Heart left ventricle (tissue), 16 donors: ENCODE data around the gene EFHD1. TPM values are rescaled to one million over a fixed set of nuclear protein-coding genes. Genes with fewer than 3 reads are reported as not detected.

Experiments
- ATAC-seq, 4 donors: fragments of 200-7000 bp; cut with Tn5 transposase; one replicate each; pipeline ENCODE4 v1.9.1; 2020 to 2022; ENCODE audit warnings: moderate library complexity in 4 of 4, mild to moderate bottlenecking in 3 of 4, moderate number of reproducible peaks in 1 of 4
- DNase-seq, 5 donors: peaks; one replicate each; pipeline ENCODE4 v3.0.0-alpha.2; 2020
- H3K27ac ChIP-seq, 12 donors: fragments of 200-600 bp; sonication (generic) in 4 of 12; one replicate each; pipeline versions ENCODE4 v1.5.0 to v1.8.0; 2016 to 2022; ENCODE audit warnings: mild to moderate bottlenecking in 2 of 12
- H3K27me3 ChIP-seq, 9 donors: fragments of 200-600 bp; sonication (generic) in 2 of 9; one replicate each; pipeline versions ENCODE4 v1.5.1 to v1.8.0; 2016 to 2022; ENCODE audit warnings: mild to moderate bottlenecking in 3 of 9
- H3K36me3 ChIP-seq, 9 donors: fragments of 200-600 bp; sonication (generic) in 2 of 9; one replicate each; pipeline versions ENCODE4 v1.5.0 to v1.8.0; 2018 to 2022; ENCODE audit warnings: mild to moderate bottlenecking in 2 of 9
- H3K4me1 ChIP-seq, 12 donors: fragments of 200-600 bp; sonication (generic) in 4 of 12; one replicate each; pipeline versions ENCODE4 v1.5.0 to v1.8.0; 2016 to 2022; ENCODE audit warnings: mild to moderate bottlenecking in 3 of 12
- H3K4me3 ChIP-seq, 12 donors: fragments of 200-600 bp; sonication (generic) in 4 of 12; one replicate each; pipeline versions ENCODE4 v1.5.0 to v1.8.0; 2017 to 2022; ENCODE audit warnings: mild to moderate bottlenecking in 9 of 12, moderate library complexity in 4 of 12
- H3K9me3 ChIP-seq, 12 donors: fragments of 200-600 bp; sonication (generic) in 4 of 12; one replicate each; pipeline versions ENCODE4 v1.5.0 to v1.8.0; 2016 to 2022; ENCODE audit warnings: mild to moderate bottlenecking in 1 of 12
- POLR2A ChIP-seq, 2 donors: fragments of 450-650 bp; IDR thresholded peaks; one replicate each; pipeline ENCODE4 v1.6.1; 2017; ENCODE audit warnings: antibody characterized with exemption in 2 of 2, mild to moderate bottlenecking in 2 of 2, moderate library complexity in 2 of 2
- WGBS, 4 donors: extraction: QIAGEN DNeasy Blood & Tissue Kit in 2 of 4; methylation state at CpG; one replicate each; pipeline versions ENCODE4 v1.1.5 to v1.1.7; 2013 to 2018; 5-methylcytosine and 5-hydroxymethylcytosine counted together
- intact Hi-C, 10 donors: fragments of 100-400 bp; cut with DNase I; formaldehyde crosslinking; loops; one replicate each; pipeline versions ENCODE4 v1.11.1 to v1.14.2; 2022
- polyA plus RNA-seq, 2 donors: library from polyadenylated mRNA; stranded (reverse); fragments of 200-250 nt; gene quantifications; one replicate each; pipeline ENCODE4 v1.2.3, GENCODE V29; 2013
- total RNA-seq, 9 donors: library from RNA; depleted of rRNA in 2 of 9; stranded (reverse); fragments of >200 nt in 2 of 9; fragmentation: NEBNext Ultra II Directional in 3 of 9; extraction: Animal tissue kit (Norgen Biotek cat#: 25700) in 3 of 9; gene quantifications; one replicate each; pipeline versions ENCODE4 v1.1.0 to v1.2.4, GENCODE V29; 2016 to 2023
- TF ChIP-seq, protein P1 (sequence below), 12 donors: fragments of 200-600 bp; sonication (generic) in 4 of 12; IDR thresholded peaks; one replicate each; pipeline versions ENCODE4 v1.5.0 to v1.8.0; 2018 to 2022; ENCODE audit warnings: antibody characterized with exemption in 12 of 12, mild to moderate bottlenecking in 5 of 12
- donor health status: ischemic (EF 13 %, LVEDD 7.1; RV severe dilation, severe dysfunction).
- donor health status: healthy with polysubstance abuse.
- donor health status: DM: no; HTN: yes; CAD: no.
- donor health status: DM: no; HTN: no; CAD: no.
- donor health status: ischemic (EF 25% LVEDD 6.9; RV normal size, moderate dysfunction).
- donor health status: ischemic (EF 25% LVEDD 5.7; RV mildly dilated, moderate dysfunction).
- donor health status: healthy.
- donor health status: DM: yes; HTN: yes; CAD: no.
- donor health status: ischemic (EF 35%, LVEDD 5.7; RV mildly dilated, moderate dysfunction).
- donor health status: nonischemic (EF 11% LVEDD 7.7; RV severe dilation, severe dysfunction).
- donor health status: DM: yes; HTN: yes; CAD: no.
- donor health status: PGD.
- donor health status: ischemic (EF 29% LVEDD 5.4; RV normal size, mild dysfunction).
- donor health status: nonischemic (EF 23%, LVEDD 6.1; RV moderate dilation, normal function).

Gene EFHD1
- total and polyA plus RNA-seq, 11 donors: 9.0 to 44.8 (median 20.7) TPM

- DNase-seq (no peak), ATAC-seq (no peak)
- intact Hi-C loops: no loop called here
- H3K27me3 ChIP-seq: no peaks in the 10 kb centered on the region
- no peaks in the 10 kb centered on the region for H3K36me3 ChIP-seq
- TF ChIP-seq, protein P1, sequence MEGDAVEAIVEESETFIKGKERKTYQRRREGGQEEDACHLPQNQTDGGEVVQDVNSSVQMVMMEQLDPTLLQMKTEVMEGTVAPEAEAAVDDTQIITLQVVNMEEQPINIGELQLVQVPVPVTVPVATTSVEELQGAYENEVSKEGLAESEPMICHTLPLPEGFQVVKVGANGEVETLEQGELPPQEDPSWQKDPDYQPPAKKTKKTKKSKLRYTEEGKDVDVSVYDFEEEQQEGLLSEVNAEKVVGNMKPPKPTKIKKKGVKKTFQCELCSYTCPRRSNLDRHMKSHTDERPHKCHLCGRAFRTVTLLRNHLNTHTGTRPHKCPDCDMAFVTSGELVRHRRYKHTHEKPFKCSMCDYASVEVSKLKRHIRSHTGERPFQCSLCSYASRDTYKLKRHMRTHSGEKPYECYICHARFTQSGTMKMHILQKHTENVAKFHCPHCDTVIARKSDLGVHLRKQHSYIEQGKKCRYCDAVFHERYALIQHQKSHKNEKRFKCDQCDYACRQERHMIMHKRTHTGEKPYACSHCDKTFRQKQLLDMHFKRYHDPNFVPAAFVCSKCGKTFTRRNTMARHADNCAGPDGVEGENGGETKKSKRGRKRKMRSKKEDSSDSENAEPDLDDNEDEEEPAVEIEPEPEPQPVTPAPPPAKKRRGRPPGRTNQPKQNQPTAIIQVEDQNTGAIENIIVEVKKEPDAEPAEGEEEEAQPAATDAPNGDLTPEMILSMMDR (IDR thresholded peaks at IDR 0.05): no peak
- no peak for TF ChIP-seq POLR2A (IDR thresholded peaks at IDR 0.05)
- 76 to 81% (median 79%) methylated on average over 8 of the region's 8 CpGs for WGBS, 4 donors
- H3K4me3 ChIP-seq: no peak overlapping the region
- no peak overlapping the region for H3K27ac ChIP-seq
- peaks cover 0 to 6% (median 0%) of the 10 kb centered on the region in 12 donors for H3K4me1 ChIP-seq
- H3K9me3 ChIP-seq: no peaks in the 10 kb centered on the region
Measured at GRCh38 chr2:232615339-232615738, 18.1 kb upstream of the EFHD1 start.

- peaks cover 0 to 5% (median 0%) of the 10 kb centered on the region in 12 donors for H3K4me1 ChIP-seq
- no peaks in the 10 kb centered on the region for H3K36me3 ChIP-seq
- no peak for DNase-seq
- intact Hi-C loops: no loop called here
- H3K9me3 ChIP-seq: no peaks in the 10 kb centered on the region
- TF ChIP-seq, protein P1 (IDR thresholded peaks at IDR 0.05): no peak
- no peak for TF ChIP-seq POLR2A (IDR thresholded peaks at IDR 0.05)
- no peak overlapping the region for H3K4me3 ChIP-seq
- H3K27ac ChIP-seq: no peak overlapping the region
- 85 to 92% (median 91%) methylated on average over 9 of the region's 9 CpGs for WGBS, 4 donors
- no peaks in the 10 kb centered on the region for H3K27me3 ChIP-seq
- no peak for ATAC-seq
Measured at GRCh38 chr2:232621186-232621585, 12.2 kb upstream of the EFHD1 start.

- no peaks in the 10 kb centered on the region for H3K9me3 ChIP-seq
- H3K27me3 ChIP-seq: no peaks in the 10 kb centered on the region
- no peak for DNase-seq
- TF ChIP-seq, protein P1 (IDR thresholded peaks at IDR 0.05): no peak
- no peak for TF ChIP-seq POLR2A (IDR thresholded peaks at IDR 0.05)
- intact Hi-C loops: no loop called here
- no peak overlapping the region for H3K4me3 ChIP-seq
- no peaks in the 10 kb centered on the region for H3K36me3 ChIP-seq
- no peak overlapping the region for H3K27ac ChIP-seq
- H3K4me1 ChIP-seq: peaks cover 0 to 5% (median 0%) of the 10 kb centered on the region in 12 donors
- ATAC-seq: no peak
- 64 to 81% (median 76%) methylated on average over 7 of the region's 7 CpGs for WGBS, 4 donors
Measured at GRCh38 chr2:232622563-232622962, 10.8 kb upstream of the EFHD1 start.

- no peak for DNase-seq
- no peaks in the 10 kb centered on the region for H3K36me3 ChIP-seq
- 58 to 75% (median 67%) methylated on average over 9 to 10 of the region's 10 CpGs for WGBS, 4 donors
- no peak overlapping the region for H3K4me3 ChIP-seq
- TF ChIP-seq POLR2A (IDR thresholded peaks at IDR 0.05): no peak
- TF ChIP-seq, protein P1 (IDR thresholded peaks at IDR 0.05): no peak
- intact Hi-C loops: no loop called here
- no peak for ATAC-seq
- H3K9me3 ChIP-seq: no peaks in the 10 kb centered on the region
- H3K27ac ChIP-seq: no peak overlapping the region
- H3K27me3 ChIP-seq: no peaks in the 10 kb centered on the region
- H3K4me1 ChIP-seq: peaks cover 0 to 8% (median 0%) of the 10 kb centered on the region in 12 donors
Measured at GRCh38 chr2:232623768-232624765, 9.3 kb upstream of the EFHD1 start.
